ENCODE data around the gene ITGB1. TPM values are rescaled to one million over a fixed set of nuclear protein-coding genes. Genes with fewer than 3 reads are reported as not detected.
"Not testable (repeated sequence)": the region's sequence is repeated elsewhere in the genome, so short reads cannot be mapped to it uniquely, and the experiment has no call there.

ITGB1 gene
- total RNA-seq, 2 donors from 2014 or later: 462 to 660 TPM

DNA sequence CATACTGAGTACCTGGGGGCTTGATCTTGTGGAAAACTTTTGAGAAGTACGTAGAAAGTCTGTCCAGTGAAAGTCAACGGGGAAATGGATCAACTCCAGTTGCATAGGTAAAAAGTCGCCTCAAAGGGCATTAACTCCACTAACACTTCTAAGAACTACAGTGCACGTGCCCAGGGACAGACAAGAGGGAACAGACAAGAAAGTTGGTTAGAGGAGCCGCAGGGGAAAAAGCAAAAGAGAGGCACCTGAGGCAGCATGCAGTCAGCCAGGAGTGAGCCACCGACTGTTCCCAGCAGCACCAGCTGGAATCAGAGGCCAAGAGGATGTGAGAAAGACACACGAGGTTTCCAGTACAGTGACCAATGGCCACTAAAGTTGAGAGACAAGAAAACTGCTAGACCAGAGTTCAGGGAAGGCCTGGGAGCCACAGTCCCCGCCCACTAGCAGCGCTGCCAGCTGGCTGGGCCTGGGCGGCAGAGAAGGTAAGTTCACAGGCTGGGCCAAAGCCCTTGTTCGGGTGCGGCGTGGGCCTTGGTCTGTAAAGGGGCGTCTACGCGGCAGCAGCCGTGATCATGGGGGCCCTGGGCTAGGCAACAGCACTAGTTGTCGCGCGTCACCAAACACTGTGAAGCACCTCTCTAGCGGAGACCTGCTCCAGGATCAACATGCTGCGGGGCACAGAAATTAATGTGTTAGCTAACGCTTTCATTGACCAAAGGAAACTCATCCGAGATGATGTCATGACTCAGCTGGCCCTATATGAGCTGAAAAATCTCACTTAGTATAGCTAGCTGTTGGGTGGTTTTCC lies 14.0 kb downstream of the ITGB1 start:
- DNase-seq: peak; percentile 22
- intact Hi-C loops (cut with DNase I): loop anchor here in 1 of 2 donors (10.0 kb wide), 1 partner anchor 61 kb away; no protein-coding TSS in a partner anchor
- ATAC-seq: peak; percentile 19 to 46

DNA sequence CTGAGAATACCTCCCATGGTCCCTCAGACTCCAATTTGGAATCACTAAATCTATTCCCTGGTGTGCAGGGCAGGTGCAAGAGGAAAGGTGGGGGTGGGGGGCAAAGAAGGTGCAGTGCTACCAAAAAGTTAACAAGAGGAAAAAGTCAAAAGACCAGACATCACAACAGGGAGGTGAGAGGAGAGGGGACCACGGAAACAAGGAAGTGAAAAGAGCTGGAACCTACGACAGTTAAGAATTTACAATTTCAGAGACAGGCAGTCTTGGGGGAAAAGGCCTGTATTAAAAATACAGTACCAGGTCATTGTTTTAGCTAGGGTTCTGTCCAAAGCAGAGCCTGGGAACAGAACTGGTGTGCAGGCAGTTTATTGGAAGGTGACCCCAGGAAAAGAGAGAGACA lies 14.6 kb downstream of the ITGB1 start:
- DNase-seq: no peak
- ATAC-seq: no peak
- intact Hi-C loops (cut with DNase I): loop anchor here in 1 of 2 donors (10.0 kb wide), 1 partner anchor 61 kb away; no protein-coding TSS in a partner anchor

DNA sequence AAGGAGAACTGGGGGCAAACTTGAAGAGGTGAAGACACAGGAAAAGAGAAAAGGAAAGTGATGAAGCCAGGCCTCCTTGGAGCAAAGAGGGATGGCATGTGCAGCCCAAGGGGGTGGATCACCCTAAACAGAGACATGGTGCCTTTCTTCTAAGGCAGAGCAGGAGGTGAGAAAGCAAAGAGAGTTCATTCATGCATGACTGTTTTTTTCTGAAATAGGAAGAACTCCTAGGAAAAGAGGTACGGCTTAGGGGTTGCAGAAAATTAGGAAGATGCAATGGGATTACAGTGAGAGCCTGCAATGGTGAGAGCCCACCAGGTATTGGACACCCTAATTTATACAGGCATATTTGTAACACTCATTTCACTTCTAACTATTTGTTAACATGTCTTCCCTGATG lies 15.9 kb downstream of the ITGB1 start:
- ATAC-seq (no peak), DNase-seq (no peak)
- intact Hi-C loops (cut with DNase I): loop anchor here in 1 of 2 donors (10.0 kb wide), 1 partner anchor 63 kb away; no protein-coding TSS in a partner anchor

DNA sequence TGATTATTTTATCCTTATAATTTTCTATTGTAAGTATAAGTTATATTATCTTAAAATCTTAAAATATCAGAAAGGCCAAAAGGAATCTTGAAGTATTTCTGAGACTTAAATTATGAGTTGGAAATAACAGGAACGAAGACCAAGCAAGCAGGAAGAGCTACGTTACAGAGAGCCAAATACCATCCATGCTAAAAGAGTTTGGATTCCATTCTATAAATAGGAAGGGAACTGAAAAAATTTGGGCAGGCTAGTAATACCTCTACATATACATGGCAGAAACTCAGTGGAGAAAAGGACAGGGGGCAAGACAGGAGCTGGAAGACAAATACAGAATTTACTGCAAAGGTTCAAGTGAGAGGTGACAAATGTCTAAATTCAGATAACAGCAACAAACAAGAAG lies 16.7 kb downstream of the ITGB1 start:
- DNase-seq: no peak
- ATAC-seq: peak in 1 of 2 donors; percentile 48
- intact Hi-C loops (cut with DNase I): loop anchor here in 1 of 2 donors (10.0 kb wide), 1 partner anchor 63 kb away; no protein-coding TSS in a partner anchor

DNA sequence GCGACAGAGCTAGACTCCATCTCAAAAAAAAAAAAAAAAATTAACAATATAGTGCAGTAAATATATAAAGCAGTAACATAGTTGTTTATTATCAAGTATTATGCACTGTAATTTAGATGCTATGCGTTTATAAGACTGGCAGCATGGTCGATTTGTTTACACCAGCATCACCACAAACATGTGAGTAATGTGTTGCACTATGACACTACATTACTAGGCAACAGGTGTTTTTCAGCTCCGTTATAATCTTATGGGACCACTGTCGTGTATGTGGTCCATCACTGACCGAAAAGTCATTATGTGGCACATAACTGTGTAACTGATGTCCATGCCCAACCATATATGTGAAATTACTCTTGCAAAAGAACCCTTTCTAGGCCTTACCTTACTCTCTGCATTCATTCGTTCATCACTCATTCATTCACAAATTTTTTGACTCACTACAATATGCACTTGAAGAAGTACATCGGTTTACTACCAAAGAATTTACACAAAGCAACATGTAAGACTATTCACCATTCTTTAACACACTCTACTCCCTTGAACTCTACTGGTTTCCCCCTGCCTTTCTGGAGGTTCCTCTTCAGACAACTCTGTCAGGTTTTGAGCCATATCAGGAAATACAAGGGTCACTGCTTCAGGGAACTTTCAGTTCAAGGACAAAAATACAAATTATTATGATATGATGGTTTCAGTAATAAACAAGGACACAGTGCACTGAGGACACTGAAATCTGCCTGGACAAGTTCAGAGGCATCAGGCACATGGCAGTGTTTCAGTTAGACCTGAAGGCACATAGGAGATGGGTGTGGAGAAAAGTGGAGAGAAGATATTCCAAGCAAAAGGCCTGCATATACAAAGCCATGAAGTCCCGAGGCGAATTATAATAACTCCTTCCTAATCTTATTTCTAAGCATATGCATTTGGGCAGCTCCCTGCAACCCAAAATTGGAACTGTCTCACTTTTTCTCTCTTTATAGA lies 17.4 kb downstream of the ITGB1 start:
- intact Hi-C loops (cut with DNase I): loop anchor here in 1 of 2 donors (10.0 kb wide), 1 partner anchor 64 kb away; no protein-coding TSS in a partner anchor
- DNase-seq (no peak), ATAC-seq (no peak)

DNA sequence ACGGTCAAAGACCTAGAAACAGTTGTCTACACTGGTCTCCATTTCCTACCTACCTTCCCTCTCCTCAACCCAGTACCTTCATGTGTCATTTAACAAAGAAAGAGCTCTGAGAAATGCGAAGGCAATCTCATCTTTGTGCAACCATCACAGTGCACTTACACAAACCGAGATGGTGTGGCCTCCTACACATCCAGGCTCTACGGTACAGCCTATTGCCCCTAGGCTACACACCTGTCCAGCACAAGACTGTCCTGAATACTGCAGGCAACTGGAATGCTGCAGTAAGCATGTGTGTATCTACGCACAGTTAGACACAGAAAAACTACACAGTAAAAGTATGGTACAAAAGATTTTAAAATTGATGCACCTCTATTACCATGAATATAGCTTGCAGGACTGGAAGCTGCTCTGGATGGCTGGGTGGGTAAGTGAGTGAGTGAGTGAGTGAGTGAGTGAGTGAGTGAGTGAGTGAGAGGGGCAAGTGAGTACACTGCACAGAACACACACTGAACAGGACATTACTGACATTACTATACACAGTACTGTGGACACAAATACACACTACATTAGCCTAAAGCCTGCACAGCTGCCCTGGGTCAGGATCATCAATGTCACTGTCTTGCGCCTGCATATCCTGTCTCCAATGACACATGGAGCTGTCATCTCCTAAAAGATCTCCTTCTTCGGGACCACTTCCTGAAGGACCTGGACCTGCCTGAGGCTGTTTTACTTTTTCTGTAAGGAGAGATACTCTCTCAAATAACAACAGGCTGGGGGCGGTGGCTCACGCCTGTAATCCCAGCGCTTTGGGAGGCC lies 18.5 kb downstream of the ITGB1 start:
- ATAC-seq (no peak), DNase-seq (no peak)
- intact Hi-C loops (cut with DNase I): loop anchor here in 1 of 2 donors (10.0 kb wide), 1 partner anchor 65 kb away; no protein-coding TSS in a partner anchor

DNA sequence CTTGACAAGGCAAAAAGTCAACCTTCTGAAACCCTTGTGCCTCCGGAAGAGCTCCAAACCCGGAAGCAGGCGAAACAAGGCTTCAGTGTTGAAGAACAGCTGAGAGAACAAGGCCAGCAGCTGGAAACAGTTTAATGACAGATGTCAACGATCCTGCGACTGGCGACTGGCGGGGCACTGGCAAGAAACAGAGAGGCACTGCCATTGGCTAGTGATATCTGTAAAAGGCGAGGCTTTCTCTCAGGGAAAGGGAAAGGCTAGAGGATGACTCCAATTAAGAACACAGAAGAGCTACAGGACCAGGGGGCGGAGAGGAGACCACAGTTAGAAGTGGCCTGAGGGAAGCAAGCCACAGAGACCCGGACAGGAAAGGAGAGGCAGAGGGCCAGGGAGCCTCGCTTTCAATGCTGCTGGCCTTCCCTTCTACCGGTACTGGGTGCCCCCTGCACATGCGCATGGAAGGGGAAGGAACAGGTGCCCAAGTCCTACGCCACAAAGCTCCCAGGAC lies 19.4 kb downstream of the ITGB1 start:
- intact Hi-C loops (cut with DNase I): no loop called here
- DNase-seq (peak; percentile 36), ATAC-seq (peak; percentile 66)

DNA sequence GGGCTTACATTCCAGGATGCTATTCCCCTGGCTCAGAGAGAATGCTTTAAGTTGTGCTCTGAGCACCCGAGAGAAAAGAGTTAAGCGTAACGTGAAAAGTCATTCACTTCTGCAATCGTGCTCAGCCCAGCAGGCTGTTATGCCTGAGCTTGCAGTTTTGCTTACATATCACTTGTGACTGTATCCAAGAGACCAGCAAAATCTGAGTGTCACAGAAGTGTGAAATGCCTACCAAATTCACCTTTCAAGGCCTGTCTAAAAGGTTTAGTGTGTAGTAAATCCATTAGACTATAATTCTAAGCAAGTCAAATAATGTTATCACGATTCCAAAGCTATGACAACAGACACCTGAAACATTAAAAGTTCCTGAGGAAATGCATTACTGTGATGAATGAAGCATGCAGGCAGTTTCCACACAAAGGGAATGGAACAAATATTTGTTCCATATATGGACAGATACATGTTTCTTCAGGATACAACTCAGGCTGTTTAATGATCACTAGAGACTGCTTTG lies 20.1 kb downstream of the ITGB1 start:
- no peak for DNase-seq
- ATAC-seq: peak; percentile 54 to 56
- intact Hi-C loops (cut with DNase I): no loop called here

DNA sequence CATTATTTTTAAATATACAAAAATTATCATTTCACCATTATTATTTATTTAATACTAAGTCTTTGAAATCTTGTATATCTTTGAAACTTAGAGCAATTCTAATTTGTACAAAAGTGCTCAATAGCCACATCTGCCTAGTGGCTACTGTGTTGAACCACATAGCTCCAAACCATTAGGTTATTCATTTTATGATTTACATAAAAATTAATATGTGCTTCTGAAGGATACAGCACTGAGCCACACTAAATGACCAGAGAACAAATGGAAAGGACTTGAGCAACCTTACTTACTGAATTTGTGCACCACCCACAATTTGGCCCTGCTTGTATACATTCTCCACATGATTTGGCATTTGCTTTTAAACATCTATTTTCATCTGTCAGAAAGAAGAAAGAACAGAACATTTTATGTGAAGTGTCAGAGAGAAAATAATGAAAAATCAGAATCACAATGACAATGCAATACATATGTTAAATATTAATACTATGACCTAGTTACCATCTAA lies 25.8 kb downstream of the ITGB1 start:
- no peak for ATAC-seq
- DNase-seq: no peak
- intact Hi-C loops (cut with DNase I): no loop called here

DNA sequence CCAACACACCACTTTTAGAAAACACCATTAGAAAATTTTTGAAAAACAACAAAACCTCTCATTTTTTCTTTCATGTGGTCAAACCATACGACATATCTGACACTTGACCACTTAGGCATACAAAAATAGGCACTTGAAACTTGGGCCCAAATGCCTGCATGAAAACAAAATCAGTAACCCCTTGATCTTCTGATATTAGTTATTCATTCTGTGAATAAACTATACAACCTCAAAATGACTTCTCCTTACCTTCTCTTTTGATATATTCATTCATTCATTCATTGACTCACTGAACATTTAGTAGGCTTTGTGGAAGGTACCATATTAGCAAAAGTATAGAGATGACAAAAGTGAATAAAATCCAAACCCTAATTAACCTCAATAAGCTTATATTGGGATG lies 26.4 kb downstream of the ITGB1 start:
- DNase-seq (no peak), ATAC-seq (no peak)
- intact Hi-C loops (cut with DNase I): no loop called here

DNA sequence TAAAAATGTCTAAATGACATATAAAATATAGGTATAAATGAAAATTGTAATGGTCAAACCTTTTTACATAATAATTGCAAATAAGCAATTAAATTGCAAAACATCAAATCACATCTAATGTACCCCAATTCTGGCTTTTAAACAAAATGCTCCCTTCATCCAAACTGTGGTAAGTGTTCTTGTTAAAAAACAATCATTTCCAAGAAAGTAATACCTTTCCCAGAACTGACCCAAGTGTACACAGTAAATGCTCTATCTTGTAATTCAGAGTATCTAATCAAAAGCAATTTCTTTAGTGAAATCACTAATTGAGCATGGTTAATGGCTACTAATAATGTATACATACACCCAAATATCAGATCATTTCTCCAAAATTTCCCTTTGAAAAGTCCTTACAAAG lies 28.0 kb downstream of the ITGB1 start:
- intact Hi-C loops (cut with DNase I): no loop called here

DNA sequence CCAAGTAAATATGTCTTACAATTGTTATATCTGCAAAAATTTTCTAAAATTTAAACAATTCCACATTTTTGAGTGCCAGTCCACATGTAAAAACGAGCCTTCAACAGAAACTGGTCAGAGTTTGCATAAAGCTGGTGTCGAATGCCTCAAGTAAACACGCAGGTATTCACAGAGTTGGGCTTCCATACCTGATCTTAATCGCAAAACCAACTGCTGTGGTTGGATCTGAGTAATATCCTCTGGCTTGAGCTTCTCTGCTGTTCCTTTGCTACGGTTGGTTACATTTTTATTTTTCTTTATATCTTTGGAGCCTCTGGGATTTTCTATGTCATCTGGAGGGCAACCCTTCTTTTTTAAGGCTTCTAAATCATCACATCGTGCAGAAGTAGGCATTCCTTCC lies 28.4 kb downstream of the ITGB1 start:
- ATAC-seq (no peak), DNase-seq (no peak)
- intact Hi-C loops (cut with DNase I): no loop called here

More for the DNA sequence above, 28.0 kb downstream of the ITGB1 start:
- ATAC-seq (no peak), DNase-seq (no peak)

DNA sequence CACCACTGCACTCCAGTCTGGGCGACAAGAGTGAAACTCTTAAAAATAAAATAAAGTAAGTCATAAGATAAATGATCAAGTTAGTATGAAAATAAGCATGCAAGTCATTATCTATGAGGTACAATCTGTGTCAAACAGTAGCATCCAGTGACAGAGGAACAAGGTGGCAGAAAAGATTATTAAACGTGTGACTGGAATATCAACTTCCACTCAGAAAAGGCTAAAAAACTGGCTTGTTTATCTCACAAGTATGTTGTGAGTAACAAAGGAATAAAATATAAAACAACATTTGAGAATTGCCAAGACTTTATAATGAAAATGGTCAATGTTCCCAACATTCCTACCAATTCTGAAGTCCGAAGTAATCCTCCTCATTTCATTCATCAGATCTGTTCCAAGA lies 30.3 kb downstream of the ITGB1 start:
- intact Hi-C loops (cut with DNase I): no loop called here
- DNase-seq (no peak), ATAC-seq (no peak)

DNA sequence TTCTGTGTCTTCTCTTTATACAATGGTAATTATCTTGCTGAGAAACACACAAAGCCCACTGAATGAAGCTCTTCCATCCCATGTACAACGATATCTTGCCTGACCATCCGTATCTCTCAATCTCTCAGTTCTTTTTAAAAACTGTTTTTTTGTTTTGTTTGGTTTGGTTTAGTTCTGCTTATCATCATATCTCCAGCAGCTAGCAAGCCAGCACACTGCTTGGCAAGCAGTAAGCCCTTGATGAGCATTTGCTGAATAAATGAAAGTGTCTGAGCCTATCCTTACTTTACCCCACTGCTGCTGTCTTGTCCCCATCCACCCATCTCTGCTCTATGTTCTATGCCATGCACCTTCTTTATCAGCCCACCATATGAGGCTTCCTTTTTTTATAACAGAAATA lies 34.2 kb downstream of the ITGB1 start:
- ATAC-seq: no peak
- no peak for DNase-seq
- intact Hi-C loops (cut with DNase I): no loop called here

DNA sequence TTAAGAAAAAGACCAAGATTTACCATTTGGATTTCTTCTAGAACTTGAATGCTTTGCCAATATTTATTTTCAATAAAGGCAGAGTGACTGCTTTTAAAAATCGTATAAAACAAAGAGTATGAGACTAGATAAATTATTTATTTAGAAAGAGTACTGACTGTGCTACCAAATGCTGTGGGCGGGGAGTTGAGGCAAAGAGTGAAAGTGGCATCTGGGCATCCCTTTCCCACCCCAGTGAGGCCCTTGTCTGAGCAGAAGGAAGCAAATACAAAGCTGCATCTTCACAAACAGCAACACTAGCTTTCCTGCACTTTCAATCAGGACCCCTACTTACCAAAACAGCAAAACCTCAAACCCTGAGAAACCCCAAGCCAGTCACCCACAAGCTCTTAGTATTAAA lies 34.9 kb downstream of the ITGB1 start:
- intact Hi-C loops (cut with DNase I): no loop called here
- ATAC-seq: no peak
- DNase-seq: no peak

DNA sequence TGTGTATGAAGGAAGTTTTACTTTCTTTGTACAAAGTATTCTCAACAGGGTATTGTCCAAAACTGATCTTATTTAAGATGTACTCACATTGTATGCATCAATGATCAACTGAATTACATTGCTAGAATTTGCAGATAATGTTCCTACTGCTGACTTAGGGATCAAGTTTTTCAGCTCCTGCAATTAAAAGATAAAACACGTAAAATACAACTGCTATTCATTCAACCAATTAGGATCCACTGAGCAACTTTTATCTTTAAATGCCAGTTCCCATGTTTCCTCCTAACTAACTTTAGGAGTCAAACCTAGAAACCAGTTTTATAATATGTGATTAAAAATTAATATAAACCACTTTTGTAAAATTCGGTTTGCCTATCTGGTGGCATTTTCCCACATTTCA lies 35.9 kb downstream of the ITGB1 start:
- intact Hi-C loops (cut with DNase I): no loop called here
- ATAC-seq (no peak), DNase-seq (no peak)

DNA sequence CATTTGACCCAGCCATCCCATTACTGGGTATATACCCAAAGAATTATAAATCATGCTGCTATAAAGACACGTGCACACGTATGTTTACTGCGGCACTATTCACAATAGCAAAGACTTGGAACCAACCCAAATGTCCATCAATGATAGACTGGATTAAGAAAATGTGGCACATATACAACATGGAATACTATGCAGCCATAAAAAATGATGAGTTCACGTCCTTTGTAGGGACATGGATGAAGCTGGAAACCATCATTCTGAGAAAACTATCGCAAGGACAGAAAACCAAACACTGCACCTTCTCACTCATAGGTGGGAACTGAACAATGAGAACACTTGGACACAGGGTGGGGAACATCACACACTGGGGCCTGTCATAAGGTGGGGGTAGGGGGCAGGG lies 40.2 kb downstream of the ITGB1 start:
- DNase-seq; ATAC-seq; intact Hi-C loops (cut with DNase I): not testable (repeated sequence)

DNA sequence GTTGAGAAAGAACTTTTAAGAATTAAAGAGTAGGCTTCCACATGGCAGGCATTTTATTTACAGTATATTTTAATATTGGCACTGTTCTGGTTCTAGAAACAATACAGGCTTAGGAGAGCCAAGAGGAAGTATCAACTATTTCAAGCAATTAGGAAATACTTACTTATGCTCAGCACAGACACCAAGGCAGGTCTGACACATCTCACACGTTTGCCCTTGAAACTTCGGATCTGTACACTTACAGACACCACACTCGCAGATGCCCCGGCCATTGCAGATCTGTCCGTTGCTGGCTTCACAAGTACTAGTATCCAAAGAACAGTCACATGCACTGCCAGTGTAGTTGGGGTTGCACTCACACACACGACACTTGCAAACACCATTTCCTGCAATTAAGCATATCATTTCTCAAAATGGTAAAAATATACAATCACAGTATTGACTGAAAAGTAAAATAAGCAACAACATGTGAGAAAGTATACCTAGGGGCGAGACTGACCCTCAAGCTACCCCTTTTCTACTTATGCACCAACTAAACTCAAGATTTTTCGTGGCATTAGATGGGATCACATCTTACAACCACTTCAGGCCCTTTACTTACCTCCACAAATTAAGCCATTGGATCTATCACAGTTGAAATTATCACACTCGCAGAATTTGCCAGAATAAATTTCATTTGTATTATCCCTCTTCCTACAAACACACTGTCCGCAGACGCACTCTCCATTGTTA lies 46.6 kb downstream of the ITGB1 start:
- DNase-seq (no peak), ATAC-seq (no peak)
- intact Hi-C loops (cut with DNase I): no loop called here
